Gastroesophageal sphincter (tissue), 3 donors: ENCODE results near the gene CCNYL1.

Experiments used
- CTCF ChIP-seq, 4 experiments: fragments of 200-600 bp in 2 of 4; fragments of 450-650 bp in 2 of 4; sonication (generic) in 1 of 4; IDR thresholded peaks; one replicate each; pipeline ENCODE4 v1.5.1; 2017 to 2019; ENCODE audit warnings: antibody characterized with exemption in 4 of 4, mild to moderate bottlenecking in 2 of 4, moderate library complexity in 2 of 4
- EP300 ChIP-seq: sonication (generic); formaldehyde crosslinking; IDR thresholded peaks from one replicate; pipeline ENCODE4 v1.6.1; 2017; ENCODE audit warnings: antibody characterized with exemption, mild to moderate bottlenecking
- POLR2AphosphoS5 ChIP-seq: sonication (generic); formaldehyde crosslinking; IDR thresholded peaks from one replicate; pipeline ENCODE4 v1.6.1; 2017; ENCODE audit warnings: antibody characterized with exemption

- TF ChIP-seq EP300 (no peak), CTCF (IDR thresholded peaks at IDR 0.05) (no peak), POLR2AphosphoS5 (no peak)
Measured at GRCh38 chr2:207695293-207695692, 16.1 kb upstream of the CCNYL1 start.
